GM19240 (cell line): Measurements from ENCODE around the gene SEPTIN14.
"Not testable (repeated sequence)": the region's sequence is repeated elsewhere in the genome, so short reads cannot be mapped to it uniquely, and the experiment has no call there.

Experiments used
- DNase-seq: peaks from one replicate; pipeline ENCODE4 v3.0.0; 2011; ENCODE audit warnings: low spot score; ENCODE audit not compliant: insufficient read length

The SEPTIN14 gene

DNA sequence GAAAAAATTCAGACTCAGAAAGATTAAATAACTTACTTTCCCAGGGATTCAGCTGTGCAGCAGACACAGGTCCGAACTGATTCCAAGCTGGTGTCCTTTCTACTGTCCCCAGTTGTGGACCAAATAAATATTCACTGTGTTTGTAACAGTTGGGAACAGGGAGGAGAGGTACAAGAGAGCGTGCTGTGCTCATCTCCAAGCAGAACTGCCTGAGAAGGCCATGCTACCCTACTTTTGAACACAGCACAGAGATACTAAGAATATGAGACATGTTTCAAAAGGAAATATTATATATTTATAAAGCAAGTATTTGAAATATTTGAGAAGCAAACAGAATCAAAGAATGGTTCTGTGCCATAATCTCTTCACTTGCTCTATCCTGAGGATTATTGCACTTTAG is at the start of gene SEPTIN14:
SEPTIN14 (minus strand) TSS at position 101 of the 400 bp plus-strand sequence. CDS start 756 bp downstream, outside the sequence.
- DNase-seq = not testable (repeated sequence)

DNA sequence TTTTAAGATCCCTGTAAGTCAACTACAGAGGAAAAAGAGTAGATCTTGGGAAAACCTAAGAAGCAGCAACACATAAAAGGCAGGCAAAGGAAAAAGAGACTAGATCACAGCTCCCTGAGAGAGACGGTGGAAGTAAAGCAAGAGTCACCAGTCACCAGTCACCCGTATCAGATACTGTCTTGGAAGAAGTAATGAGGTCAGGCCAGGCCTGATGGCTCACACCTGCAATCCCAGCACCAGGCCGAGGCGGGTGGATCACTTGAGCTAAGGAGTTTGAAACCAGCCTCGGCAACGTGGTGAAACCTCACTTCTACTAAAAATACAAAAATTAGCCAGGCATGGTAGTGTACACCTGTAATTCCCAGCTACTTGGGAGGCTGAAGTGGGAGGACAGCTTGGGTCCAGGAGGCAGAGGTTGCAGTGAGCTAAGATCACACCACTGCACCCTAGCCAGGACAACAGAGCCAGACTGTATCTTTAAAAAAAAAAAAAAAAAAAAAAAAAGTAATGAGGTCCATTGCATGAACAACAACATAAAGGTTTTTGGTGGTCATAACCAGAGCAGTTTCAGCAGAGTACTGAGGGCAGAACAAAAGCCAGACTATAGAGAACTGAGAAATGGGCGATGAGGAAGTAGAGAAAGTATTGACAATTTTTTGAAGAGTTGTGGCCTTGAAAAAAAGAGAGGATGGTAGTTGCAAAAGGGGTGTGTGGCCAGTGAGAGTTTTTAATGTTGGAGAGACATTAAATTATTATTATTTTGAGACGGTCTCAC is 41.6 kb upstream of the SEPTIN14 start:
- DNase-seq = peak; percentile 15

DNA sequence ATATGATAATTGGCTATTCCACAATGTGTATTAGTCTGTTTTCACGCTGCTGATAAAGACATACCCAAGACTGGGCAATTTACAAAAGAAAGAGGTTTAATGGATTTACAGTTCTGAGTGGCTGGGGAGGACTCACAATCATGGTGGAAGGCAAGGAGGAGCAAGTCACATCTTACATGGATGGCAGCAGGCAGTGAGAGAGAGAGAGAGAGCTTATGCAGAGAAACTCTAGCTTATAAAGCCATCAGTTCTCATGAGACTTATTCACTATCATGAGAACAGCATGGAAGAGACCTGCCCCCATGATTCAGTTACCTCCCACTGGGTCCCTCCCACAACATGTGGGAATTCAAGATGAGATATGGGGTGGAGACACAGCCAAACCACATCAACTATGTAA is 38.5 kb upstream of the SEPTIN14 start:
- not testable (repeated sequence) for DNase-seq

DNA sequence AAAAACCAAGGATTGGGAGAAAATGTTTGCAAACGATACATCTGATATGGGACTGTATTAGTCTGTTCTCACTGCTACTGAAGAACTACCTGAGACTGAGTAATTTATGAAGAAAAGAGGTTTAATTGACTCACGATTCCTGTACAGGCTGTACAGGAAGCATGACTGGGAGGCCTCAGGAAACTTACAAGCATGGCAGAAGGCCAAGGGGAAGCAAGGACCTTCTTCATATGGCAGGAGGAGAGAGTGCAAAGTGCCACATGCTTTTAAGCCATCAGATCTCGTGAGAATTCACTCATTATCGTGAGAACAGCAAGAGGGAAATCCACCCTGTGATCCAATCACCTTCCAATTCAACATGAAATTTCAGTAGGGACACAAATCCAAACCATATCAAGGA is 35.7 kb upstream of the SEPTIN14 start:
- DNase-seq = no peak

DNA sequence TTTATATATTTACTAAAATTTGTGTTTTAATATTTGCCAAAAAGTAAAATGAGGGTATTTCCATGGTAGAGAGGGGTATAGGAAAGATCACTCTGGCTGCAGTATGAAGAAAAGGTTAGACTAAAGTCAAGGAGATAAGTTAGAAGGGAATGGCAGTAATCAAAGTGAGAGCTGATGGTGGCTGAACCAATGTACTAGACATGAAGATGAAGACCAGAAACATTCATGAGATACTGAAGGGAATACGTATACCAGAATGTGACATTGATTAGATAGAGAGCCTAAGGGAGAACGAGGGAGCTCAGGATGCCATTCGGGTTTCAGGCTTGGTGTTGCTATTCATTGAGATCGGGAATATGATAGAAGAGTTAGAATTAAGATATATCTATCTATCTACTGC is 32.5 kb upstream of the SEPTIN14 start:
- DNase-seq = no peak

DNA sequence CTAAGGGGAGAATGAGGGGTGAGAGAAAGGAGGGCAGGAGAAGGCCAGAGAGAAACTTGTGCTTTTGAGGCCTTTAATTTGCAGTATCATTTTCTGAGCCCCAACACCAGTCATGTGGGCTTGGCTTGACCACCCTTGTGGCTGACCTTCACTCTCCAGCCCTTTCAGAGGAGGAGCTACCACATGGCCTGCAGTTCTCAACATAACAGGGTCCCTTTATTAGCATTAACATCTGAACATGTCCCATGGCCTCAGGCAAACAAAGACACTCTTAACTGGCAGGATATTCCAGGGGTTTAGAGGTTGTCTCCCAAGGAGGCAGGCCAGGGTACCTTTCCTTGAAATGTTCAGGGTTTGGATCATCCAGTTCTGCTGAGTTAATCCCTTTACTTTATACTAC is 31.4 kb upstream of the SEPTIN14 start:
- no peak for DNase-seq

DNA sequence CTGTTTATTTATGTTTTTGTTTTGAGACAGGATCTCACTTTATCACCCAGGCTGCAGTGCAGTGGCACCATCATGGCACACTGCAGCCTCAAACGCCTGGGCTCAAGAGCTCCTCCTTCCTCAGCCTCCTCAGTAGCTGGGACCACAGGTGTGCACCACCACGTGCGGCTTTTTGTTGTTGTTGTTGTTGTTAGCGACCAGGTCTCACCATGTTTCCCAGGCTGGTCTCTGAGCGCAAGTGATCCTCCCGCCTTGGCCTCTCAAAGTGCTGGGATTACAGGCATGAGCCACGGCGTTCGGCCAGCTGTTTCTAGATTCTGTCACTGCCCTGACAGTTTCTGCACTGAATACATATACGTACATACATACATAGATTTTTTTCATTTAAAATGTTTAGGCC is 25.8 kb upstream of the SEPTIN14 start:
- DNase-seq = not testable (repeated sequence)

DNA sequence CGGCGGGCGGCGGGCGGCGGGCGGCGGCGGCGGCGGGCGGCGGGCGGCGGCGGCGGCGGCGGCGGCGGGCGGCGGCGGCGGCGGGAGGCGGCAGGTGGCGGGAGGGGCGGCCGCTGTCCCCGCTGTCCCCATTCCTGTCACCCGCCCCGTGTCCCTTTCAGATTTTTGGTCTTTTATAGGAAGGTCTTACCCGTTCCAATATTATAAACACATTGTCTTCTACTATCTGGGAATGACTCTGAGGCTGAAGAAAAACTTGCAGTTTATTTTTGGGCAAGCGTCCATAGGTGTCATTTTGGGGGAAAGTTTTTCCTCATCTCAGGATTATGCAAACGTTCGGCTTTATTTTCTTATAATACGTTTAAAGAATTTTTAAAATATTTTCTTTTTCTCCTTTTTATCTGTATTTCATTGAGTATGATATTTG is 25.3 kb upstream of the SEPTIN14 start:
- DNase-seq = peak; percentile 24

DNA sequence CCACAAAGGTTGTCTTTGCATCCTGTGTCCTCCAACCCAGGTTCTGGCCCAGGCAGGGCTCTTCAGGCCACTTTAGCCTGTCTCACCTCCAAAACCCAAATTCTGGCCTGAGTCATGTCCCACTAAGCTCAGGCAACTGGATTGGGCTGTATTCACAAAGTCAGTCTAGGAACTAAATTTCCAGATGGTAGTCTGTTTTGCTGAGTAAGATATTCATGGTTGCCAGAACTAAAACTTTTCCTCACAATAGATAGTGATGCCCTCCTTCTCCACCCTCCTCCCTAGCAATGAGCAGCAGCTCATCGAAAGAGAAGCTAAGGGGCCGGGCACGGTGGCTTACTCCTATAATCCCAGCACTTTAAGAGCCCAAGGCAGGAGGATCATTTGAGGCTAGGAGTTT is 21.8 kb upstream of the SEPTIN14 start:
- DNase-seq = no peak

DNA sequence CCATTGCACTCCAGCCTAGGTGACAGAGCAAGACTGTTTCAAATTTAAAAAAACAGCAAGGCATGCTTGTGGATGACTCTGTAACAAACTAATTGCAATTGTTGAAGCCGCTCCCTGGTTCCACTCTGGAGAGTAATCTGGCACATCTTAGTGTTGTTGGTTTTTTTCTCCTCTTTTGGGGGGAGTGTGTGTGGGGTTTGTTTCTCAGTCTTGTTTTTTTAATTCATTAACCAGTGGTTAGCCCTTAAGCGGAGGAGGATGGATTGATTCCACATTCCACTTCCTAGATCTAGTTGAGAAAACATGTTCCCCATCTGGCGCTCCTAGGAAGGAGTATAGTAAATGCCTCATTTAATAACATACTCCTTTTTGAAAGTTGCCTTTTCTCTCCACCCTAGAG is 16.1 kb upstream of the SEPTIN14 start:
- no peak for DNase-seq

DNA sequence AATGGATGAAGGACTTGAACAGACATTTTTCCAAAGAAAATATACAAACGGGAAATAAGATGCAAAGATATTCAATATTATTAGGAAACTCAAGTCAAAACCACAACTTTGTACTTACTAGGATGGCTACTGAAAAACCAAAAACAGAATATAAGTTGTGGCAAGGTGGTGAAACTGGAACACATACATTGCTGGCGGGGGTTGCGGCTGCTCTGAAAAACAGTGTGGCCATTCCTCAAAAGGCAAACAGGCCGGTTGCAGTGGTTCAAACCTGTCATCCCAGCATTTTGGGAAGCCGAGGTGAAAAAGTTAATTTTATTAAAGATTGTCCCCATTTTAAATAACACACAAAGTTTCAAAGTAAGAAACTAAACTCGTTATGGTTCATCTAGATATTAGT is 14.8 kb upstream of the SEPTIN14 start:
- no peak for DNase-seq

DNA sequence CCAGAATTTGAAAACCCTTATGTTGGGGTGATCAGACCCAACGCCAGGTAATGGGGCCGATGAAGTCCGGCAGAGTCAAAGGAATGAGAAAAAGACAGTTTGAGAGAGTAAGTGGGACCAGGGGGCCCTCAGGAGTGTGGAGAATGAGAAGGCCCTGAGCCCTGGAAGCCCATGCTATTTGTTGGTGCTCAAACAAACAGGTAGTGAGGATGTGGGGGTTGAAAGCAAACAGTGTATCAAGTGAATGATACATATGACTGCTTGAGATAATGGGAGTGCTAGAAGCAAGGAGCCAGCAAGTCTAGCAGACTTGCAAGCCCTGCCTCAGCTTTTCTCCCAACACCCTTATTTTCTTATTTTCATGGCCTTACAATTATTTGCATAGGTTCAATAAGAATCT is 11.2 kb upstream of the SEPTIN14 start:
- DNase-seq = no peak

DNA sequence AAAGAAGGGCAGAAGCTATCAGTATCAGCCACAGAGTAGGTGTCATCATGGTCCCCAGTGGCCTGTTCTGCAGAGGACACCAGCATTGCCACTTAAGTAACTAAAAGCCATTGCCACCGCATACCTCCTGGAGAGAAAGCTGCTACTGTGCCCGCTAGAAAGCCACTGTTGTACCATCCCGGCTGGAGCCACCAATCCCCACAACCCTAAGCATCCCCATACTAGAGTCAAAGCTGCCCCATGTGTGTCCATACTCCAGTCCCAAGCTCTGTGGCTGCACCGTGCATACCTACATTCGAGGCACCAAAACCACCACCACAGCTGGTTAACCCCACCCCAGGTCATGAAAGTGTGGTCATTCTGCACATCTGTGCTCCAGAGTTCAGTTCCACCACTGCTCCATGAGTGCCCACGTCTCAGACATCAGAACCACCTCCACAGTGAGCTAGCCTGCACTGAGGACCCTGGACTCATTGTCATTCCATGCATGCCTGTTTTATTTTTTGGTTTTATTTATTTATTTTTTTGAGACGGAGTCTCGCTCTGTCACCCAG is 9.5 kb upstream of the SEPTIN14 start:
- no peak for DNase-seq

DNA sequence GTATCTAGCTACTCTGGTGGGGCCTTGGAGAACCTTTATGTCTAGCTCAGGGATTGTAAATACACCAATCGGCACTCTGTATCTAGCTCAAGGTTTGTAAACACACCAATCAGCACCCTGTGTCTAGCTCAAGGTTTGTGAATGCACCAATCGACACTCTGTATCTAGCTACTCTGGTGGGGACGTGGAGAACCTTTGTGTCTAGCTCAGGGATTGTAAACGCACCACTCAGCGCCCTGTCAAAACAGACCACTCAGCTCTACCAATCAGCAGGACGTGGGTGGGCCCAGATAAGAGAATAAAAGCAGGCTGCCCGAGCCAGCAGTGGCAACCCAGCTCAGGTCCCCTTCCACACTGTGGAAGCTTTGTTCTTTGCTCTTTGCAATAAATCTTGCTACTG is 6.4 kb upstream of the SEPTIN14 start:
- not testable (repeated sequence) for DNase-seq

DNA sequence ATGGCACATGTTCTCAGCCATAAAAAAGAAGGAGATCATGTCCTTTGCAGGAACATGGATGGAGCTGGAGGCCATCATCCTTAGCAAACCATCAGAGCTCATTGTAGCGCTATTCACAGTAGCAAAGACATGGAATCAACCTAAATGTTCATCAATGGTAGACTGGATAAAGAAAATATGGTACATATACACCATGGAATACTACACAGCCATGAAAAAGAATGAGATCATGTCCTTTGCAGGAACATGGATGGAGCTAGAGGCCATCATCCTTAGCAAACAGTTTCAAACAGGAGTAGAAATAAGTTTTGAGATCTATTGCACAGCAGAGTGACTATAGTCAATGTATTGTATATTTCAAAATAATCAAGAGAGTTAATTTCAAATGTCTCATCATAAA is 17.4 kb downstream of the SEPTIN14 start:
- not testable (repeated sequence) for DNase-seq

DNA sequence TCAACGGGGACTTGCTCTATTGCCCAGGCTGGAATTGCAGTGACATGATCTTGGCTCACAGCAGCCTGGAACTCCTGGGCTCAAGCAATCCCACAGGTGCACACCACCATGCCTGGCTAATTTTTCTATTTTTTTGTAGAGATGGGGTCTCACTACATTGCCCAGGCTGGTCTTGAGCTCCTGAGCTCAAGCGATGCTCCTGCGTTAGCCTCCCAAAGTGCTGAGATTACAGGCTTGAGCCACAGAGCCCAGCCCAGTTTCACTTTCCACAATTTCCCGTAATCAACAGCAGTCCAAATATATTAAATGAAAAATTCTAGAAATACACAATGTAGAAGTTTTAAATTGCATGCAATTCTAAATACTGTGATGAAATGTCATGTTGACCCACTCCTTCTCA is 24.0 kb downstream of the SEPTIN14 start:
- DNase-seq = no peak

DNA sequence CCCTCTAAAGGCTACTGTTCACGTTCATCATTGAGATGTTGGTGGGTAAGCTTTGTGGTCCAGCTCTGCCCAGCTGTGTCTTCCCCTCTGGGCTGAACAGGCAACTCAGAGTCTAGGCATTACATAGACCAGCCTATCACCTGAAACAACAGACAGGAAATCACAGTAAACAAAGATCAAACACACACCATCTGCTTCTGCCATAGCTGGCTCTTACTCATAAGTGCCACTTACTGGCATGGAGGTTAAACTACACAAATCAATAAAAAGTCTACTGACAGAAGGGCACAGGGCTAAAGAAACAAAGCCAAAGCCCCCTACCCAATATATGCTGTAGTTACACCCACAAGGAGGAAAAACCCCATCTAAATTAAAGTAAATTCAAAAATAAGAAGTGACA is 35.0 kb downstream of the SEPTIN14 start:
- no peak for DNase-seq

DNA sequence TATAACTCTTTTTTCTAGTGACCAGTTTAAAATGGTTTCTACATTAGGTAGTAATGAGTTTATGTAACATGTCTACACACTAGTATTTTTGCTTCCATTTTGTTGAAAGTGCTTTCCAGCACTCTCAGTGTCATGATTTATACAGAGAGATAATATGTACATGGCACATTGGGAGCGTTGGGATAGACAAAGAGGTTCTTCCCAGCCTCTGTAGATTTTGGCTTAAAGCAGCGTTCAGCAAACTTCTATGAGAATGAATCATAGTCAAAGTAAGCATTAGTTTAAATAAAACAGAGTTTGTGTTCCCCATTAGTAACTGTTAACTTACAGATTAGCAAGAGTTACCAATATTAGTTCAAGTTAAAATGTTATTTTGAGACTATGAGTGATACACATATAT is 43.9 kb downstream of the SEPTIN14 start:
- DNase-seq = no peak

DNA sequence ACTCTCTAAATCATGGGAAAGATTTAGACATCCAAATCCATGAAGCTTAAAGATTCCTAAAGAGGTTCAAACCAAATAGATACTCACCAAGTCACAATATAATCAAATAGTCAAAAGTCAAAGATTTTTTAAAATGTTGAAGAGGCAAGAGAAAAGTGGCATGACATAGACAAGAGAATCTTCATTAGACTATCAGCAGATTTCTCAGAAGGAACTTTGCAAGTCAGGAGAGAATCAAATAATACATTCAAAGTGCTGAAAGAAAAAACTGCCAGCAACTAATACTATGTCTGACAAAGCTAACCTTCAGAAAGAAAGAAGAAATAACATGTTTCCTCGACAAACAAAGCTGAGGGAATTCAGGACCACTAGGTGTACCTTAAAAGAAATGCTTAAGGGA is 65.3 kb downstream of the SEPTIN14 start:
- DNase-seq = not testable (repeated sequence)

DNA sequence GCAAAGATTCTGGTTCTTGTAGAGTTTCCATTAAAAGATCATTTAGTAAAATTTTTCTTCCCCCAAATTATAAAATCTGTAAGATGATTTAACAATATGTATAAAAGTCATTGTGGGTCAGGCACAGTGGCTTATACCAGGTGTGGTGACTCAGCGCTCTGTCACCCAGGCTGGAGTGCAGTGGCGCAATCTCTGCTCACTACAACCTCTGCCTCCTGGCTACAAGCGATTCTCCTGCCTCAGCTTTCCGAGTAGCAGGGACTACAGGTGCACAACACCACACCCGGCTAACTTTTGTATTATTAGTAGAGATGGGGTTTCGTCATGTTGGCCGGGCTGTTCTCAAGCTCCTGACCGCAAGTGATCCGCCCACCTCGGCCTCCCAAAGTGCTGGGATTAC is 68.0 kb downstream of the SEPTIN14 start:
- DNase-seq = no peak

DNA sequence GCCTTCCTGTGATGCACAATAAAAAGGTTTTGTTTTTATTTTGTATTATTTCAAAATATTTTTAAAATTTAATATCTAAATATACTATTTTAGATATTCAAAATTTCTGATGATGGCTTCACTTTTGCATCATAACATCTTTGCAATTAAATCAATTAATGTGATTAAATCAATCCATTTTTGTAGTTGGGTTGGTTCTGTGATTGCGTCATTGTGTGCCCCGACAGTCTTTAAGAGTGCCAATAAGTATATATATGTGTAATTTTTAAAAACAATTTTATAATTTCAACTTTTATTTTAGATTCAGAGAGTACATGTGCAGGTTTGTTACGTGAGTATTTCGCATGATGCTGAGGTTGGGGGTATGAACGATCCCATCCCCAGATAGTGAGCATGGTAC is 70.5 kb downstream of the SEPTIN14 start:
- no peak for DNase-seq

DNA sequence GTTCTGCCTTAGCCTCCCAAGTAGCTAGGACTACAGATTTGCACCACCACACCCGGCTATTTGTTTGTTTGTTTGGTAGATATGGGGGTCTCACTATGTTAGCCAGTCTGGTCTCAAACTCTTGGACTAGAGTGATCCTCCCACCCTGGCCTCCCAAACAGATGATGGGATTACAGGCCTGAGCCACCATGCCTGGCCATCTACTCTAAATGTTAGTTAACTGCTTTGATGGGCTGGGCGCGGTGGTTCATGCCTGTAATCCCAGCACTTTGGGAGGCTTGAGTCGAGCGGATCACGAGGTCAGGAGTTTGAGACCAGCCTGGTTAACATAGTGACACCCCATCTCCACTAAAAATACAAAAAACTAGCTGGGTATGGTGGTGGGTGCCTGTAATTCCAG is 74.8 kb downstream of the SEPTIN14 start:
- no peak for DNase-seq

DNA sequence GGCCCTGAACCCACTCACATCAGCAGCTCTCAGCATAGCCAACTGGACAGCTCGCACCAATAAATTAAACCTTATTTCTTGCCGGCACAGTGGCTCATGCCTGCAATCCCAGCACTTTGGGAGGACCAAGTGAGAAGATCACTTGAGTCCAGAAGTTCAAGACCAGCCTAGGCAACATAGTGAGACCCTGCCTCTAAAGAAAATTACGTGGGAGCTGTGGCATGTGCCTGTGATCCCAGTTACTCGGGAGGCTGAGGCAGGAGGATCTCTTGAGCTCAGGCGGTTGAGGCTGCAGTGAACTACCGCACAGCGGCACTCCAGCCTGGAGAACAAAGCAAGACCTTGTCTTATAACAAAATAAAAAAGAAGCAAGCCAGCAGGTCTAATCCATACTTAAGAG is 75.7 kb downstream of the SEPTIN14 start:
- no peak for DNase-seq
